IMR-90 (cell line): ENCODE measurements around the gene ORC4. TPM values are rescaled to one million over a fixed set of nuclear protein-coding genes. Genes with fewer than 3 reads are reported as not detected.

Experiments used
- ATAC-seq: fragments of 200-7000 bp; cut with Tn5 transposase; 2 replicates; pipeline ENCODE4 v1.9.1; 2020; ENCODE audit warnings: low read depth, mild to moderate bottlenecking, moderate library complexity
- BruUV-seq: library from RNA; stranded (reverse); fragments of 400-500 nt; replicated peaks from 2 replicates; lab custom pipeline; 2021; lab: Mats Ljungman, UMichigan
- CTCF ChIA-PET: fragments of 300-600 bp; formaldehyde crosslinking; extraction: SDS; loops from one replicate; lab custom pipeline; 2021; ENCODE audit warnings: antibody characterized with exemption; lab: Yijun Ruan, JAX
- POLR2A ChIA-PET: fragments of 300-600 bp; sonication (Branson Sonifier 250); formaldehyde crosslinking; loops from one replicate; lab custom pipeline; 2022; ENCODE audit warnings: antibody characterized with exemption; ENCODE audit not compliant: unreplicated experiment; lab: Charles Lee
- DNase-seq: peaks from one replicate; pipeline ENCODE4 v3.0.0; 2013
- H2AFZ ChIP-seq: replicated peaks from 2 replicates; pipeline ENCODE3; 2013; ENCODE audit warnings: low read length, mild to moderate bottlenecking; ENCODE audit not compliant: poor library complexity
- H2AK5ac ChIP-seq: 2 replicates; pipeline ENCODE4 v1.6.1; 2013; ENCODE audit warnings: low read depth, low read length, inconsistent platforms
- H2AK9ac ChIP-seq: replicated peaks from 2 replicates; pipeline ENCODE3; 2013; ENCODE audit warnings: mild to moderate bottlenecking, low read depth, low read length, moderate library complexity; ENCODE audit not compliant: poor library complexity
- H2BK120ac ChIP-seq: 2 replicates; pipeline ENCODE4 v1.6.1; 2013; ENCODE audit warnings: low read depth, low read length, inconsistent platforms
- H2BK15ac ChIP-seq: 3 replicates; pipeline ENCODE4 v1.6.1; 2013; ENCODE audit warnings: low read depth, low read length, inconsistent platforms
- H2BK20ac ChIP-seq: 2 replicates; pipeline ENCODE4 v1.6.1; 2013; ENCODE audit warnings: low read depth, mild to moderate bottlenecking, inconsistent platforms, low read length, moderate library complexity
- H2BK5ac ChIP-seq: 2 replicates; pipeline ENCODE4 v1.6.1; 2013; ENCODE audit warnings: mild to moderate bottlenecking, low read depth, low read length, inconsistent platforms; ENCODE audit not compliant: poor library complexity, severe bottlenecking
- H3K14ac ChIP-seq: replicated peaks from 2 replicates; pipeline ENCODE4 v1.6.1; 2013; ENCODE audit warnings: low read depth, low read length, inconsistent platforms
- H3K18ac ChIP-seq: 2 replicates; pipeline ENCODE4 v1.6.1; 2013; ENCODE audit warnings: low read depth, low read length, control low read depth
- H3K23ac ChIP-seq: 2 replicates; pipeline ENCODE4 v1.6.1; 2013; ENCODE audit warnings: low read depth, low read length, inconsistent platforms
- H3K27ac ChIP-seq: 2 replicates; pipeline ENCODE4 v1.5.1; 2013; ENCODE audit warnings: mild to moderate bottlenecking, control low read depth, low read length; ENCODE audit not compliant: insufficient read depth
- H3K27me3 ChIP-seq: 2 replicates; pipeline ENCODE4 v1.6.1; 2013; ENCODE audit warnings: low read length; ENCODE audit not compliant: control insufficient read depth, insufficient read depth
- H3K36me3 ChIP-seq: 2 replicates; pipeline ENCODE4 v1.6.1; 2013; ENCODE audit warnings: low read length, mixed read lengths; ENCODE audit not compliant: control insufficient read depth, insufficient read depth
- H3K4ac ChIP-seq: 2 replicates; pipeline ENCODE4 v1.6.1; 2013; ENCODE audit warnings: low read depth, low read length, inconsistent platforms
- H3K4me1 ChIP-seq: 2 replicates; pipeline ENCODE4 v1.6.1; 2013; ENCODE audit warnings: low read length, mixed read lengths; ENCODE audit not compliant: control insufficient read depth, insufficient read depth
- H3K4me2 ChIP-seq: 2 replicates; pipeline ENCODE4 v1.6.1; 2013; ENCODE audit warnings: low read depth, mild to moderate bottlenecking, control low read depth, low read length, moderate library complexity
- H3K4me3 ChIP-seq: 2 replicates; pipeline ENCODE4 v1.5.1; 2013; ENCODE audit warnings: low read depth, mild to moderate bottlenecking, control low read depth, low read length, moderate library complexity; ENCODE audit not compliant: insufficient read depth
- H3K56ac ChIP-seq: 2 replicates; pipeline ENCODE4 v1.6.1; 2013; ENCODE audit warnings: low read length, inconsistent platforms; ENCODE audit not compliant: insufficient read depth; ENCODE audit errors: extremely low read depth
- H3K79me1 ChIP-seq, 2 experiments: 2 replicates each; pipeline ENCODE4 v1.6.1; 2013; ENCODE audit warnings: low read length in 2 of 2, inconsistent platforms in 1 of 2, low read depth in 1 of 2
- H3K9ac ChIP-seq: 2 replicates; pipeline ENCODE4 v1.6.1; 2013; ENCODE audit warnings: low read depth, low read length, control low read depth
- H3K9me1 ChIP-seq: 2 replicates; pipeline ENCODE4 v1.6.1; 2013; ENCODE audit warnings: low read length, inconsistent platforms; ENCODE audit not compliant: insufficient read depth
- H3K9me3 ChIP-seq: 2 replicates; pipeline ENCODE4 v1.6.1; 2013; ENCODE audit warnings: low read length; ENCODE audit not compliant: control insufficient read depth, insufficient read depth
- H4K20me1 ChIP-seq: 2 replicates; pipeline ENCODE4 v1.6.1; 2013; ENCODE audit warnings: low read length, inconsistent platforms; ENCODE audit not compliant: insufficient read depth
- H4K5ac ChIP-seq: 2 replicates; pipeline ENCODE4 v1.6.1; 2013; ENCODE audit warnings: mild to moderate bottlenecking, low read depth, low read length, control low read depth
- H4K8ac ChIP-seq, 2 experiments: 2 replicates each; pipeline ENCODE4 v1.6.1; 2013; ENCODE audit warnings: low read depth in 2 of 2, low read length in 2 of 2, control low read depth in 1 of 2, inconsistent platforms in 1 of 2
- H4K91ac ChIP-seq: 2 replicates; pipeline ENCODE4 v1.6.1; 2013; ENCODE audit warnings: low read depth, low read length, inconsistent platforms; ENCODE audit not compliant: insufficient read depth
- BHLHE40 ChIP-seq: fragments of 150-350 bp; IDR thresholded peaks from 2 replicates; pipeline ENCODE4 v1.6.1; 2016; ENCODE audit warnings: mild to moderate bottlenecking, low read depth, low read length
- CEBPB ChIP-seq: IDR thresholded peaks from 2 replicates; pipeline ENCODE4 v1.6.1; 2012; ENCODE audit warnings: low read depth, low read length, improper control_type of control experiment
- ELK1 ChIP-seq: fragments of 150-350 bp; IDR thresholded peaks from 2 replicates; pipeline ENCODE4 v1.6.1; 2016; ENCODE audit warnings: low read depth, mild to moderate bottlenecking, low read length, moderate library complexity, borderline replicate concordance
- MAFK ChIP-seq: IDR thresholded peaks from 2 replicates; pipeline ENCODE4 v1.6.1; 2012; ENCODE audit warnings: low read depth, low read length, improper control_type of control experiment
- MXI1 ChIP-seq: IDR thresholded peaks from 2 replicates; pipeline ENCODE4 v1.6.1; 2012; ENCODE audit warnings: low read depth, mild to moderate bottlenecking, low read length, moderate library complexity, borderline replicate concordance
- NFE2L2 ChIP-seq: fragments of 150-350 bp; IDR thresholded peaks from 2 replicates; pipeline ENCODE4 v1.6.1; 2016; ENCODE audit warnings: low read depth, mild to moderate bottlenecking, low read length
- POLR2A ChIP-seq: IDR thresholded peaks from 2 replicates; pipeline ENCODE4 v1.6.1; 2012; ENCODE audit warnings: mild to moderate bottlenecking, low read depth, low read length
- RCOR1 ChIP-seq: IDR thresholded peaks from 2 replicates; pipeline ENCODE4 v1.6.1; 2012; ENCODE audit warnings: mild to moderate bottlenecking, low read length, improper control_type of control experiment; ENCODE audit not compliant: insufficient replicate concordance
- RFX5 ChIP-seq: IDR thresholded peaks from 2 replicates; pipeline ENCODE4 v1.8.0; 2012; ENCODE audit warnings: low read depth, mild to moderate bottlenecking, low read length, moderate library complexity
- SMC3 ChIP-seq: fragments of 150-350 bp; IDR thresholded peaks from 2 replicates; pipeline ENCODE4 v1.6.1; 2016; ENCODE audit warnings: low read depth, mild to moderate bottlenecking, antibody characterized with exemption, low read length, moderate library complexity
- WGBS, 2 experiments: methylation state at CpG; one replicate each; pipeline versions ENCODE4 v1.1.5 to v1.1.7; 2013; ENCODE audit warnings: missing lambda C conversion rate in 2 of 2; ENCODE audit not compliant: insufficient read length in 1 of 2; ENCODE audit errors: extremely low coverage in 2 of 2; 5-methylcytosine and 5-hydroxymethylcytosine counted together
- dilution Hi-C: fragments of 300-500 bp; cut with HindIII; formaldehyde crosslinking; loops from one replicate; pipeline ENCODE4 v1.14.3; 2018; ENCODE audit warnings: low sequenced_read_pairs; ENCODE audit not compliant: unreplicated experiment
- in situ Hi-C: fragments of 300-500 bp; cut with MboI; formaldehyde crosslinking; loops from 3 replicates; pipeline ENCODE4 v1.14.3; 2019; ENCODE audit warnings: low sequenced_read_pairs, inconsistent platforms, mixed read lengths
- intact Hi-C: fragments of 100-400 bp; cut with micrococcal nuclease; formaldehyde crosslinking; loops from 2 replicates; pipeline ENCODE4 v1.10.0; 2022
- polyA plus RNA-seq, 3 experiments: library from polyadenylated mRNA; depleted of rRNA; stranded (reverse); fragments of >200 nt; gene quantifications; 2 replicates each; pipeline ENCODE4 v1.2.3, GENCODE V29; 2012; ENCODE audit warnings: low replicate concordance in 1 of 3
- total RNA-seq: library from RNA; depleted of rRNA; stranded (reverse); fragments of >200 nt; gene quantifications from 2 replicates; pipeline ENCODE4 v1.2.3, GENCODE V29; 2012
- TF ChIP-seq, protein P1 (sequence below): fragments of 150-350 bp; IDR thresholded peaks from 2 replicates; pipeline ENCODE4 v1.6.1; 2017; ENCODE audit warnings: mild to moderate bottlenecking, antibody characterized with exemption, low read length, low read depth

ORC4 gene
- total and polyA plus RNA-seq, 2 of the 4 experiments (the other 2 are of a cell fraction) = 20.6 to 23.5 TPM

DNA sequence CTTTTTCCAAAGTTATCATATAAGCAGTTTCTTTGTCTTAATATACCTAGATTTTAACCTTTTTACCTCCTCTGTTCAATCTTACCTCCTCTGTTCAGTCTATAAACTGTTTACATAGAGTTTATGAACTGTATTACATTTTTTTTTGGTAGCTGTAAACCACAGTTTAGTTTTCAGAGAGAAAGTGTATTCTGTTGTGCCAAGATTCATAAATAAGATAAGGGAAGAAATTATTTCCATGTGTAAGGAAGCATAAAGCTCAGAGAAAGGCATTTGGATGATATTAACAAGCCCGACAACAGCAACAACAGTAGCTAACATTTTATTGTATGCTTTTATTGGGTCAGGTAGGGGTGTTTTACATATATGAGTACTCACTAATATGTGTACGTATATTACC, 104.5 kb downstream of the ORC4 start:
- Histone ChIP-seq H2AK5ac (no peak overlapping the region), H3K4me3 (no peak overlapping the region), H3K9me1 (no peaks in the 10 kb centered on the region), H3K4me1 (no peaks in the 10 kb centered on the region), H3K79me1 (no peaks in the 10 kb centered on the region), H3K56ac (no peak overlapping the region), H3K9ac (no peak overlapping the region), H3K18ac (no peak overlapping the region), H2BK120ac (no peak overlapping the region), H2AK9ac (no peak overlapping the region), H3K4ac (no peak overlapping the region), H3K14ac (no peak overlapping the region), H3K27me3 (no peaks in the 10 kb centered on the region), H2BK5ac (no peak overlapping the region), H4K20me1 (no peaks in the 10 kb centered on the region), H2AFZ (no peak overlapping the region), H4K8ac (no peak overlapping the region), H3K4me2 (no peak overlapping the region), H4K91ac (no peak overlapping the region), H2BK20ac (no peak overlapping the region), H3K27ac (no peak overlapping the region), H3K9me3 (no peaks in the 10 kb centered on the region), H2BK15ac (no peak overlapping the region), H3K23ac (no peak overlapping the region), H4K5ac (no peak overlapping the region), H3K36me3 (peaks cover 4% of the 10 kb centered on the region; the same call in 1 of the 2 replicates)
- dilution Hi-C loops (no loop called here), intact Hi-C loops (loop anchor here (10.0 kb wide), 1 partner anchor 271 kb away; no protein-coding TSS in a partner anchor), in situ Hi-C loops (loop anchor here (10.0 to 25.0 kb wide), 3 partner anchors 829 to 1171 kb away; no protein-coding TSS in a partner anchor)
- TF ChIP-seq MXI1 (no peak), SMC3 (no peak), BHLHE40 (no peak), NFE2L2 (no peak), ELK1 (no peak), POLR2A (no peak), CEBPB (no peak), RFX5 (no peak), RCOR1 (no peak), MAFK (no peak)
- TF ChIP-seq, protein P1, sequence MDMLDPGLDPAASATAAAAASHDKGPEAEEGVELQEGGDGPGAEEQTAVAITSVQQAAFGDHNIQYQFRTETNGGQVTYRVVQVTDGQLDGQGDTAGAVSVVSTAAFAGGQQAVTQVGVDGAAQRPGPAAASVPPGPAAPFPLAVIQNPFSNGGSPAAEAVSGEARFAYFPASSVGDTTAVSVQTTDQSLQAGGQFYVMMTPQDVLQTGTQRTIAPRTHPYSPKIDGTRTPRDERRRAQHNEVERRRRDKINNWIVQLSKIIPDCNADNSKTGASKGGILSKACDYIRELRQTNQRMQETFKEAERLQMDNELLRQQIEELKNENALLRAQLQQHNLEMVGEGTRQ = no peak
- CTCF ChIA-PET = interaction anchor here (1.4 kb wide), 1 partner anchor 9 kb away, joined by 3 read pairs; no protein-coding TSS in a partner anchor
- POLR2A ChIA-PET = no interaction called here
- DNase-seq = no peak
- no CpG with 5 or more reads among the region's 2 CpGs for WGBS, 2 experiments
- peak; percentile 46; the same call in 1 of the 2 replicates for ATAC-seq
- BruUV-seq = no TSS peak
